GM12892 (cell line): ENCODE data around the gene ROPN1L.

Experiments used
- DNase-seq: peaks from one replicate; pipeline ENCODE4 v3.0.0; 2011; ENCODE audit not compliant: insufficient read length
- FAIRE-seq: peaks from 2 replicates; lab custom pipeline; 2011; peaks lifted over from hg19 to GRCh38; lab: Jason Lieb, UNC
- POLR2A ChIP-seq: IDR thresholded peaks from 2 replicates; pipeline ENCODE4 v1.6.1; 2011; ENCODE audit warnings: low read depth, low read length, control low read depth
- POLR2AphosphoS5 ChIP-seq: IDR thresholded peaks from 2 replicates; pipeline ENCODE4 v1.6.1; 2011; ENCODE audit warnings: low read depth, low read length, control low read depth
- TAF1 ChIP-seq: IDR thresholded peaks from 2 replicates; pipeline ENCODE4 v1.6.1; 2011; ENCODE audit warnings: low read depth, mild to moderate bottlenecking, control low read depth, low read length, borderline replicate concordance

Gene ROPN1L

DNA sequence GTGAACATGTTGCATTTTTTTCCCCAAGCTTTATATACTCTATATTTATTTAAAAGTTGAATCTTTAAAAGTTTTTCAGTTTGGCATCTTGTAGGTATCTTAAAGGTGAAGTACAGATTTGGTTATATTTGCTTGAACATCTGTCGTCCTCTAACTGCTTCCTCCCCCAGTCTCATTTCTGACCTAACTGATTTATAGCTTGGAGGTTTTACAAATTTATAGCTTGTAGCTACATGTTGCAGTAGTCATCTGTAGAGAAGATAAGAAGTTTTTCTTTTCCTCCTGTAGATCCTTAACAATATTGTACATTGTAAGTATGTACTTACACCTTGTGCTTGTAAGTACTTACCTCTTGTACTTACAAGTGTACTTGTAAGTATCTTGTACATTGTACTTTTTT is 31.0 kb upstream of the ROPN1L start:
- no peak for FAIRE-seq
- TF ChIP-seq POLR2AphosphoS5 (no peak), TAF1 (no peak), POLR2A (no peak)
- no peak for DNase-seq

DNA sequence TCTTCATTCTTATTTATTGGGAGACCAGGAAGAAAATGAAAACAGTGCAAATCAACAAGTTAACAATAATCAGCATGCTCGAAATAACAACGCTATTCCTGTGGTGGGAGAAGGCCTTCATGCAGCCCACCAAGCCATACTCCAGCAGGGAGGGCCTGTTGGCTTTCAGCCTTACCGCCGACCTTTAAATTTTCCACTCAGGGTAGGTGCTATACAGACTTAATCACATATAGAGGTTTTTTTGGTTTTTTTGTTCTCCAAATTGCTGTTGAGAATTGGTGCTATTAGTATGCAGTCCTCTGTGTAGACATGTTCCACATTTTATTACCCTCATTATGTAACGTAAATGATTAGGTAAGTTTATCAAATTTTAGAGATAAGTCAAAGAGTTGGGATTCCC is 30.3 kb upstream of the ROPN1L start:
- FAIRE-seq (no peak), DNase-seq (no peak)
- no peak for TF ChIP-seq POLR2AphosphoS5
- TF ChIP-seq POLR2A = no peak
- no peak for TF ChIP-seq TAF1

DNA sequence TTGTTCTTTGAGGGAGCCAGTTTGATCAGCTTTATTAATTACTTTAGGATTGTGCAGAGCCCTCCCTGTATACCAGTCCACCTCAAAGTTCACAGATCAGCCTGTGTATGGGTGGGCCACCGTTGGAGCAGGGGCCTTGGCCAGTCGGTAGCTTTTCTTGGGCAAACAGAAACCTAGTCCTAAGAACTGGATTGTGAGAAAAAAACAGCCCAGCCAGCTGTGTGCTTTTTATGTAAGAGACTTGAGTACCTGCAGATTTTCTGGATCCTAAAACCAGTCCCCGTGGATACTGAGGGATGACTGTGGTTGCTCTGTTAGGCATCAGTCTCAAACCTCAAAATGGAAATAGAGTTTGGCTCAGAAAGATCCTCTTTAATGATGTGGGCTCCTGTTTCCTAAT is 24.8 kb upstream of the ROPN1L start:
- no peak for FAIRE-seq
- no peak for TF ChIP-seq POLR2AphosphoS5
- TF ChIP-seq POLR2A = no peak
- TF ChIP-seq TAF1 = no peak
- DNase-seq = no peak

DNA sequence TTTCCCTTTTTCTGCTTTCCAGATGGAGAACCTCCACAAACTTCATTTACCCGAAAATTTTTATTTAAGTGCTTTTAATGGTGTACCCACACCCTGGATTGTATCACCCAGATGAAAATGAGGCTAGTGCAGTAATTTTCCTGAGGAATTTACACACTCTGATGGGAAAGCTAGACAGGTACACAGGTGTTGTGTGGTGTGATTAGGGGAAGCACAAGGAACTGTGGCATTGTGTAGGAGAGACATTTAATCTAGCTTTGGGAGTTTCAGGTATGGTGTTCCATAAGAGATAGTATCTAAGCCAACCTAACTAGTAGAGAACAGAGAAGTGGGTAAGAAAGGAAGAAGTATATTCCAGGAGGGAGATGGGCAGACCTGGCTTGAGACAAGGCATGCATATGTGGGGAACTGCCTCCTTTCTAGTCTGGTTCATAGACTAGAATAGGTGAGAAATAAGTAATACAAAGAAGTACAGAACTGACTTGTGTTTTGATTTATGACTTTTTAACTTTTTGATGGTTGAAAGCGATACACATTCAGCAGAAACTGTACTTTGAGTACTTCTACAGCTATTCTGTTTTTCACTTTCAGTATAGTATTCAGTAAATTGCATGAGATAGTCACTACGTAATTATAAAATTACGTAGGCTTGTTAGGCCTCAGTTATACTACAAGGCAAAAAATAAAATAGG is 22.9 kb upstream of the ROPN1L start:
- FAIRE-seq (no peak), DNase-seq (no peak)
- TF ChIP-seq POLR2AphosphoS5 (no peak), POLR2A (no peak), TAF1 (no peak)

DNA sequence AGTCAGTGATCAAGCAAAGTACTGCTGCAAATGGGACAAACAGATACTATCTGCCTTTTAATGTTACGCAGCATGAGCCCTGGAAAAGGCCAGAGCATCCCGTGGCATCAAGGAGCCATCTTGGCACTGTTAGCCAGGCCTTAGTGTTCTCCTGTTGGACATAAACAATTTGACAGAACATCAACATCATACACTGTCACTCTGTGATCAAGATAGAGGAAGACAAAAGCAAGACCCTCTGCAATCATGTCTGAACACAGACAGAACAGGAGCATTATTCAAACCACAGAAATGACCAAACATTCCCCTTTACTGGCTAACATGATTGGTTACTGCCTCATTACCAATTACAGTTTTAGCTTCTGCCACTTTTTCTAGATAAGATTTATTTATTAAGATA is 21.2 kb upstream of the ROPN1L start:
- TF ChIP-seq POLR2A = no peak
- TF ChIP-seq POLR2AphosphoS5 = no peak
- no peak for TF ChIP-seq TAF1
- DNase-seq = no peak
- no peak for FAIRE-seq

DNA sequence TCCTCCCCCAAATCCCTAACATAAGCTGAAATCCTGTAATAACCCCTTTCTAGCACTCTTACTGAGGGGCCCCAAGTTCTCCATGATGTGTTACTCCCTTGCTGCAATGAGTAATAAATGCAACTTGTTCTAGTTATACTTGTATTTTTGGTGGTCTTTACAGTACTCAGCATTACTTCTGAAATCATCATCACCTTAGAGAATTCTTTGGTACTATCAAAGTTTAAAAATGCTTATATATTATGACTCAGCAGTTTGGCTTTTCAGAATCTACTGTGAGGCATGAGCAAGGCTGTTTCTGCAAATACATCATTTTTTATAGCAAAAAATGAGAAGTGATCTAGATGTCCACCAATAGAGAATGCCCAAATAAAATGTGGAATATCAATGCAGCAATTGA is 20.7 kb upstream of the ROPN1L start:
- FAIRE-seq = no peak
- no peak for DNase-seq
- TF ChIP-seq POLR2AphosphoS5 = no peak
- TF ChIP-seq TAF1 = no peak
- TF ChIP-seq POLR2A = no peak

DNA sequence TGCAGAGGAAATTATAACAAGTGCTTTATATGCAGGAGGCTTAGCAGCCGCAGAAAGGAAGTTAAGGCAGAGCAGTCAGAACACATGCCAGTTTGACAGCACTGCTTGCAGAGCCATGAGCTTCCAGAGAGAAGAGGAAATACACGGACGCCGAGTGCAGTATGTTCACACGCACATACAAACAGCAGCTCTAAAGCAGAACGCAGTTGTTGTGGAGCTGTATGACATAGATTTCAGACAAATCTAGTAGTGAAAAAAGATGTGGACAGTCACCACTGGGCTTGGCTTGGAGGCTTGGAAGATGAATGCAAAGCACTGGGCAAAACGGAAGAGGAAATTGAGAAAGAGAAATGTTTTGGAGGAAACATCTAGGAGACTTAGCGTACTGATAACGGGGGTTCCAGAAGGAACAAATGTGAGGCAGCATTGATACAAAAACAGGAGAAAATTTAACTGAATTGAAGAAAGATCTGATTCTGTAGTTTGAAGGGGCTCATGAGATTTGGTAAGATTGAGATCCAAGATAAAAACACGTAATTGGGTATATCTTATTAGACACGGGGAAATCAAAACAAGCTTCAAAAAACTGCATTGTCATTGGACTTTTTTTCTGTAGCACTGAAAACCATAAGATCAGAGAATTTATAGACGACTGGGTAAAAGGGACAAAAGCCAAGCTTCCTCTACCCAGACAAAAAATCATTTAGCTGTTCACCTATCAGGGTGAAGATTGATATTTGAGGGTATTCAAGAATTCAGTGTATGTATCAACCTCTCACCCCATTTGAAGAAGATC is 19.6 kb upstream of the ROPN1L start:
- no peak for FAIRE-seq

DNA sequence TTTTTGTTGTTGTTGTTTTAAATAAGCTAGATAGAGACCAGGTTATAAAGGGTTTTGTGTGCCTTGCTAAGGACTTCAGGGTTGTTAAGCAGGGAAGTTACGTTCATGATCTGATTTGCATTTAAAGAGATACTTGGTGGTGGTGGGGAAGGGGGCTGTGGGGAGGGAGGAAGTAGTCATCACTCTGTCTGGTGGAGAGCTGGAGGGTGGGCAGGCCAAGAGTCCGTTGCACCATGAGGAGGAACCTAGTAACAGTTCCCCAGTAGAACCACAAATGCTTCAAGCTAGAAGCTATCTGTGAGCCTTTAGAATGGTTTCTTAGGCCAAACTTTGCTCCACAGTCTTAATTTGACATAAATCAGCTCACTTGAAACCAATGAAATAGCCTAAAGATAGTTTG is 18.7 kb upstream of the ROPN1L start:
- FAIRE-seq = no peak
- no peak for DNase-seq

More for the DNA sequence above, 19.6 kb upstream of the ROPN1L start:
- TF ChIP-seq POLR2A = no peak
- no peak for TF ChIP-seq TAF1
- no peak for TF ChIP-seq POLR2AphosphoS5
- no peak for DNase-seq

DNA sequence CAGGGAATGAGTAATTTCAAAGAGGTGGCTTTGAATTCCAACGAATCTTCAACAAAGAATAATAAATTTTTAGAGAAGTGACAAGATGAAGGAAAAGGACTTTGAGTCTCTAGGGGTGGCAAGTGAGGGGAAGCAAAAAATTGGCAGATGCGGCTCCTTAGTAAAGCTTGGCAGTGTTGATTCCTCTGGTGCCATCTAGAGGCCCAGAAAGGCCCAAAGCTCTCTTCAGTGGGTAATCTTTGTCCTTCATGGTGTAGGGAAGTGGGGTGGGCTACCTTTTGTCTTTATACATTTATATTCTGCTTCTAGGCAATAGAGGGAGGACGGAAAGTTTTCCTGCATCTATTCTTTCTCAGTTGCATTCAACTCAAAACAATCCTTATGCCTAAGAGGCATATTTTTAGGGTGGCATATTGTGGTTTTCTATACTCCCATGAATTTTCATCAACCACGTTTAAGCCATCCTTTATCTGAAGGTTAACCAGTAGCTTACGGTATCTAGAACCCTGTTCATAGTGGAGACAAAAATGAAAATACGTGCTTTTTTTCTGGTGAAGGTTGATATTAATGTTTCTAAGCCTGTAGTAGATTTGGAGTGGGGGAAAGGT is 17.5 kb upstream of the ROPN1L start:
- DNase-seq (no peak), FAIRE-seq (no peak)
- TF ChIP-seq POLR2A (no peak), TAF1 (no peak), POLR2AphosphoS5 (no peak)

More for the DNA sequence above, 18.7 kb upstream of the ROPN1L start:
- TF ChIP-seq POLR2AphosphoS5 (no peak), TAF1 (no peak), POLR2A (no peak)

DNA sequence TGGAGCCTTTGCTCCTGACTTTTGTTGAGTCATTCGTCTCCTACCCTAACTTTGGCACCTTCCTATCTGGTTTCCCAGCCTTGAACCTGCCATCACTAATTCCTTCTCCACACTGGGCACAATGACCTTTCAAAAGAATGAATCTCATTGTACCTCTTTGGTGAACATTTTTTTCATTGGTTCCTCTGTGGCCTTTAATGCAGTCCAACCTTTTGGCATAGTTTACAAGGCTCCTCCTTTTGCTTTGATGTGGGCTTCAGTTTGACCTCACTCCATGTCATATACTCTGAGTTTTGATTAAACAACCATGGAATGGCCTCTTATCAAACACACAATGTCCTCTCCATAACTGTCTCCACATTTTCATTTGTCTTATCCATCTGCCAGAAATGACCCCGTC is 14.5 kb upstream of the ROPN1L start:
- DNase-seq (no peak), FAIRE-seq (no peak)
- TF ChIP-seq POLR2AphosphoS5 = no peak
- TF ChIP-seq POLR2A = no peak
- TF ChIP-seq TAF1 = no peak

DNA sequence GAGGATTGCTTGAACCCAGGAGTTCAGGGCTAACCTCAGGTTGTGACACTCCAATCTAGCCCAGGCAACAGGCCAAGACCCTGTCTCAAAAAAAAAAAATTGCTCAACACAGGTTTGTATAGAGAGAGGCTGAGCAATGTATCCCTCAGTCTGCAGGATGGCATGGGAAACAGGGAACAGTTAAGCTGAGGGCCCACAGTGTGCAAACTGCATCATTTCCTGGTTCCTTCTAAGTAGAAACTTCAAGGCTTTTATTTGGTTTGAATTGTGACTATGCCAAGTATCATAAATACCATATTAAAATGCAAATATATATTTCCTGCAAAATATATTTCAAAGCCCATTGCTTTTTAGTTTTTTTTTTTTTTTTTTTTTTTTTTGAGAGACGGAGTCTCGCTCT is 13.7 kb upstream of the ROPN1L start:
- DNase-seq (no peak), FAIRE-seq (no peak)
- TF ChIP-seq POLR2AphosphoS5 = no peak
- TF ChIP-seq TAF1 = no peak
- no peak for TF ChIP-seq POLR2A

DNA sequence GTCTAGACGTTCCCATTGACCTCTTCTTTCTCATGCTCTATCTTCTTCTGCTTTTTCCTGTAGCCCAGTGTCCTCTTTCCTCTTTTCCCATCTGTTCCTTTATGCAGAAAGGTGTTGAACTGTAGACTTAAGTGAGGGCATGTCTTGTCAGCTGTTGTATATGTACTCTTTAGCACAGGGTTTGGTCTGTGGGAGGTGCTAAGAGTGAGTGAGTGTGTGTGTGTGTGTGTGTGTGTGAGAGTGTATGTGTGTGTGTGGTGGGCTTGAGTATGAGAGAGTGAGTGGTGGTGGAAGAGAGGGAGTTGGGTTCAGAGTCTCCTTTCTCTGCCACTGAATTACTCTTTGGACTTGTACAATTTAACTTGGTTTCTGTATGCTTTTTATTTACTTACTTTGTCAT is 10.3 kb upstream of the ROPN1L start:
- TF ChIP-seq POLR2AphosphoS5 = no peak
- DNase-seq = no peak
- no peak for FAIRE-seq
